Measurements from ENCODE around the gene EFCAB8.

Gene EFCAB8

GRCh38 chr20:33008336-33009213, 149.9 kb downstream of the EFCAB8 start:
- DNase-seq (ENCODE audit: low read depth), result no peak

DNA sequence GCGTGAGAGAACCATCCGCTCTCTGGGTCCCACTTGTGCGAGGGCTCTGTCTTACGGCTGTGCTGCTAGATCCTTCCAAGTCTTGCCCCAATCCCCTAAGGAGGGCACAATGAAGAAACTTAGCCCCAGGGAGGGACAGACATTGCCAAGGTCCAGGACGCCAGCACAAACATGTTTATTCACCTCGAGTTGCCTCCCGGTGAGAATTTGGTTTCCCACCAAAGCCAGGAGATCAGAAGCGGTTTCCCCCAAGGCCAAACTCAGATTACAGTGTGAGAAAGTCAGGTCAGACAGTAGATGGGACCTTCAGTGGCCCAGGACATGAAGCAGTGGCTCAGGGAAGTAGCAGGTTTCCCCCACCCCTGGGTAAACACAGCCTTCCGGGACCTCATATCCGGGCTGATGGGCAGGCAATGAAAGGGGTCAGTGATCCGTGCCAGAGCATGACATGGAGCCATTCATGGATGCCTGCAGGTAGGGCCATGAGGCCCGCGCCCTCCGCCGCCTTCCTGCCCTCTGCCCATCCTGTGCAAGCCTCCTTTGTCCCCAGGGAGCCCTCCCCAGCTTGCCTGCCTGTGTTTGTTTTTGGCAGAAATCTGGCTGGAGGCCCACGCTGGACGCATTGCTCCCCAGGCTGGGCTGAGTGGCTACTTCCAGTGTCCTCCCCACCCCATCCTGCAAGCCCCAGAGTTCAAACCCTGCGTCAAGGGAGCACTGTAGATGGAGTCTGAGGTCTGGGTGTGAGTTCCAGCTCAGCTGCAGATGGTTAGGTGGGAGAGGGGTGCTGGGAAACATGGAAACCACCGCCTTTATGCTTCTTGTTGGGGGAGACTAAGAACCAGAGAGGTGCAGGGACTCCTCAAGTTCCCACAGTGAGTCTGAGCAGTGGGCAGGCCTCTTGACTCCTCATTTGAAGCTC, 150.8 kb downstream of the EFCAB8 start:
- no peak for DNase-seq (ENCODE audit: low read depth)

DNA sequence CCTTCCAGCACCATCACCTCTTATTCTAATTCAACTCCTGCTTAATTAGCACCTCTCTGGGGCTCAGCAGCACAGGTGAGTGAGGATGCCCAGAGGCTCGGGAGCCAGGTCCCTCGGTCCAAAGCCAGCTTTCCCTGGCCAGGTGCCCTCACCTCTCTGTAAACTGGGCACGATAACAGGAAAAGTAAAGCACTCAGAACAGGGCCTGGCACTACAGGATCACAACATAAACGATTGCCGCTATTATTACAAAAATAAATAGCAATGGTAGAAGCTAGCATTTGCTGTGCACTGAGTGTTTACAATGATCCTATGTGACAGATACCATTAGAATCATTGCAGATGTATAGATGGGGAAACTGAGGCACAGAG, 151.4 kb downstream of the EFCAB8 start:
- DNase-seq (ENCODE audit: low read depth), result no peak

DNA sequence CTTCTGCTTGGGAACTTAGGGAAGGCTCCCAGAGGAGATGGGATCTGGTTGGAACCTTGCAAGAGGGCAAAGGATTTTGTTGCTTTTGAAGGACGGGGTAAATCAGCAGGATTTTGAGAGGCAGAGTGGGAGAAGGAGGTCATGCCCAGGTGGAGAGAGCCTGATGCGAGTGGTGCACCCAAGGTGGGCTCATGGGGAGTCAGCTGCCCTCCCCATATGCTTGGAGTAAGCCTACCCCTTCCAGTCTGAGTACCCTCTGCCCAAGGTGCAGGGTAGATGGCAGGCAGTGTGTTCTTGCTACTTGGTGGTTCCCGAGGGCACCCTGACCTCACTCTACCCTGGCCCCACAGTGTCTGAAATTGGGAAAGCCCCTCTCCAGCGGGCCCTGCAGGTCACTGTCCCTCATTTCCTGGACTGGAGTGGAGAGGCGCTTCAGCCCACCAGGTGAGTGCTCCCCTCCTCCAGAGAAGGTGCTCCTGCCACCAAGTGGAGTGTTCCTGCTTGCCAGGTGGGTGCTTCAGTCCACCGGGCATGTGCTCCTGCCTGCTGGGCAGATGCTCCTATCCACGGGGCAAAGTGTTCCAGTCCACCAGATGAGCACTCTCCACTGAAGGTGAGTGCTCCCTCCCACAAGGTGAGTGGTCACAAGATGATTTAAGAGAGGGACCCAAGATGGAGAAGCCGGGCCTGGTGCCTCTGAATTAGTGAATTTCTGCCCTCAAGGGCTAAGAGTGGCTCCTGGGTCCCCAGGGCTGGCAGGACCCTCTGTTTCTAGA, 152.1 kb downstream of the EFCAB8 start:
- DNase-seq (ENCODE audit: low read depth), result no peak
